Progenitor cell of endocrine pancreas (in vitro differentiated cells): ENCODE results near the gene HTN3. TPM values are rescaled to one million over a fixed set of nuclear protein-coding genes. Genes with fewer than 3 reads are reported as not detected.
"Not testable (repeated sequence)": the region's sequence is repeated elsewhere in the genome, so short reads cannot be mapped to it uniquely, and the experiment has no call there.

ENCODE experiments used
- DNase-seq: peaks from one replicate; pipeline ENCODE4 v3.0.0; 2021; ENCODE audit warnings: low spot score; ENCODE audit not compliant: unreplicated experiment
- H3K27ac Mint-ChIP-seq: 2 replicates; pipeline ENCODE4 v1.8.0; 2021; ENCODE audit warnings: mild to moderate bottlenecking, moderate library complexity, mixed read lengths
- H3K27me3 Mint-ChIP-seq: 2 replicates; pipeline ENCODE4 v1.8.0; 2021; ENCODE audit warnings: mixed read lengths
- H3K36me3 Mint-ChIP-seq: 2 replicates; pipeline ENCODE4 v1.8.0; 2022; ENCODE audit warnings: mixed read lengths; ENCODE audit not compliant: insufficient read depth
- H3K4me1 Mint-ChIP-seq: 2 replicates; pipeline ENCODE4 v1.8.0; 2021; ENCODE audit warnings: low read depth, mixed read lengths
- H3K4me3 Mint-ChIP-seq: 2 replicates; pipeline ENCODE4 v1.8.0; 2021; ENCODE audit warnings: low read depth, mild to moderate bottlenecking, moderate library complexity, mixed read lengths
- H3K9me3 Mint-ChIP-seq: 2 replicates; pipeline ENCODE4 v1.8.0; 2021; ENCODE audit warnings: low read depth, mixed read lengths
- total RNA-seq: library from RNA; stranded (reverse); gene quantifications from 2 replicates; pipeline ENCODE4 v1.2.1, GENCODE V29; 2021
- TF ChIP-seq, protein P1 (sequence below): fragments of 200-600 bp; sonication (generic); IDR thresholded peaks from one replicate; pipeline ENCODE4 v1.5.0; 2021; ENCODE audit warnings: antibody characterized with exemption, mild to moderate bottlenecking; ENCODE audit not compliant: unreplicated experiment

Gene HTN3
- total RNA-seq, 1 donor from 2014 or later = not detected

DNA sequence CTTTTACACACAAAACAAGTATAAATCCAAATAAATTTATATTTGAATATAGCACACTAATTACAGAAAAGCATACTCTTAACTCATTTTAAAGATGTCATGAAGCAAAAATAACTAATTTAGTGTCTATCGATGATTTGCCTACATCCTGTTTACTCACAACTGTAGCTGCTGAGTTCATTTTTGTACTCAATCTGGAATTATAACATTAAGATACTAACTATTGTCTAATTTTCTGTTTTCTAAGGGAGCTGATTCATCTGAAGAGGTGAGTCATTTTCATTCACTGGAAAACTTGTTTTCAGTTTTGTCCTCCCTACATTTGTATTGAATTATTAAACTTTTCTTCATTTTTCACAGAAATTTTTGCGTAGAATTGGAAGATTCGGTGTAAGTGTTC lies 28.8 kb upstream of the HTN3 start:
- TF ChIP-seq, protein P1, sequence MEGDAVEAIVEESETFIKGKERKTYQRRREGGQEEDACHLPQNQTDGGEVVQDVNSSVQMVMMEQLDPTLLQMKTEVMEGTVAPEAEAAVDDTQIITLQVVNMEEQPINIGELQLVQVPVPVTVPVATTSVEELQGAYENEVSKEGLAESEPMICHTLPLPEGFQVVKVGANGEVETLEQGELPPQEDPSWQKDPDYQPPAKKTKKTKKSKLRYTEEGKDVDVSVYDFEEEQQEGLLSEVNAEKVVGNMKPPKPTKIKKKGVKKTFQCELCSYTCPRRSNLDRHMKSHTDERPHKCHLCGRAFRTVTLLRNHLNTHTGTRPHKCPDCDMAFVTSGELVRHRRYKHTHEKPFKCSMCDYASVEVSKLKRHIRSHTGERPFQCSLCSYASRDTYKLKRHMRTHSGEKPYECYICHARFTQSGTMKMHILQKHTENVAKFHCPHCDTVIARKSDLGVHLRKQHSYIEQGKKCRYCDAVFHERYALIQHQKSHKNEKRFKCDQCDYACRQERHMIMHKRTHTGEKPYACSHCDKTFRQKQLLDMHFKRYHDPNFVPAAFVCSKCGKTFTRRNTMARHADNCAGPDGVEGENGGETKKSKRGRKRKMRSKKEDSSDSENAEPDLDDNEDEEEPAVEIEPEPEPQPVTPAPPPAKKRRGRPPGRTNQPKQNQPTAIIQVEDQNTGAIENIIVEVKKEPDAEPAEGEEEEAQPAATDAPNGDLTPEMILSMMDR = no peak
- H3K27me3 Mint-ChIP-seq = no peaks in the 10 kb centered on the region
- no peak overlapping the region for H3K4me3 Mint-ChIP-seq
- no peaks in the 10 kb centered on the region for H3K9me3 Mint-ChIP-seq
- DNase-seq = no peak
- H3K27ac Mint-ChIP-seq = no peak overlapping the region
- H3K36me3 Mint-ChIP-seq = no peaks in the 10 kb centered on the region
- H3K4me1 Mint-ChIP-seq = no peaks in the 10 kb centered on the region

DNA sequence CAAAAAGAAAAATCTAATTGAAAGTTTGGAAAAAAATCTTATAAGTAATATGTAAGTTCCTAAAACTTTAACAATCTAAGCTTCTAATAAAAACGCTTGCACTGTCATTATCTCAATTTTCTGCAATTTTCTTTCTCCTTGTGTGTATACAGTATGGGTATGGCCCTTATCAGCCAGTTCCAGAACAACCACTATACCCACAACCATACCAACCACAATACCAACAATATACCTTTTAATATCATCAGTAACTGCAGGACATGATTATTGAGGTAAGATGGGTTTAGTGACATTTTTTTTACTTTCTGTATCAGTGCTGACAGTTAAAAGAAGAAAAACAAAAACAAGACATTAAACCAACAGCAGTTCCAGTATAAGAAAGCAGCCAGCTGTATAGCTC lies 27.5 kb upstream of the HTN3 start:
- TF ChIP-seq, protein P1 = no peak
- H3K27me3 Mint-ChIP-seq = no peaks in the 10 kb centered on the region
- no peak overlapping the region for H3K27ac Mint-ChIP-seq
- H3K4me3 Mint-ChIP-seq = no peak overlapping the region
- H3K4me1 Mint-ChIP-seq = no peaks in the 10 kb centered on the region
- DNase-seq = no peak
- no peaks in the 10 kb centered on the region for H3K36me3 Mint-ChIP-seq
- H3K9me3 Mint-ChIP-seq = no peaks in the 10 kb centered on the region

DNA sequence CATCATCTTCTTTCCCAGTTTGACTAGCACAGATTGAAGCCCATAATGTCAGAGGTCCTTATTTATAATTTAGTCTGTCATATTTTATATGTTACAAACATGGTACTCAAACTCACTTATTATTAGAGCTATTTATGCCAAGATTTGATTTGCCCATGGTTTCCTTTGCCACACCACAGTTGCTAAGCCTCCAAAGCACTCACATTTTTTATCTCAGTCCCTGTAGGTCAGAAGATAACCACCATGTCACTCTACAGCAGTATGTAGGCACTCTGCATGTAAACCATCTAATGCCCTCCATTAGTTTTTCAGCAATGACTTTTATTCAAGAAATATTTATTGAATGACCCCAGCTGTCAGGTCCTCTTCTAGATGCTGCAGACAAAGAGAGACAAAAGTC lies 25.8 kb upstream of the HTN3 start:
- H3K4me3 Mint-ChIP-seq = no peak overlapping the region
- no peaks in the 10 kb centered on the region for H3K36me3 Mint-ChIP-seq
- TF ChIP-seq, protein P1 = no peak
- no peak overlapping the region for H3K27ac Mint-ChIP-seq
- H3K9me3 Mint-ChIP-seq = no peaks in the 10 kb centered on the region
- no peak for DNase-seq
- no peaks in the 10 kb centered on the region for H3K4me1 Mint-ChIP-seq
- H3K27me3 Mint-ChIP-seq = no peaks in the 10 kb centered on the region

DNA sequence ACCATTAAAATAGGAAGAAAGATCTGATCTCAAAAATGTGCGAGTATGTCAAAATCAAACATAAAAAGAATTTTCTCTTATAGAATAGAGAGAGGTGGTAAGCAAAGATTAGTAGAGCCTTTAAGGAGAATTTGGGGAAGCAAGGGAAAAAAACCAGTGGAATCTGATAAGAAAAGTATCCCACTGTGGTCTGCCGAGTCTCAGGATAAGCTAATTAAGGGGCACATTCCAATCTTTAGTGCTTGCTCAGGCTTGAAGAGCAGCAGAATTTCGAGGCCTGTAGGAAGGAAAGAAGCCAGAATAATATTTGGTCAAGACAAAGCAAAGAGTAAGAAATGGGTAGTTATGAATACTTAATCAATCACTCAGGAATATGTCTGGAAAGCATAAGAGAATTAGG lies 19.5 kb upstream of the HTN3 start:
- Mint-ChIP-seq H3K9me3 (no peaks in the 10 kb centered on the region), H3K27me3 (no peaks in the 10 kb centered on the region), H3K27ac (no peak overlapping the region), H3K4me3 (no peak overlapping the region), H3K36me3 (no peaks in the 10 kb centered on the region), H3K4me1 (no peaks in the 10 kb centered on the region)
- TF ChIP-seq, protein P1 = no peak
- DNase-seq = no peak

DNA sequence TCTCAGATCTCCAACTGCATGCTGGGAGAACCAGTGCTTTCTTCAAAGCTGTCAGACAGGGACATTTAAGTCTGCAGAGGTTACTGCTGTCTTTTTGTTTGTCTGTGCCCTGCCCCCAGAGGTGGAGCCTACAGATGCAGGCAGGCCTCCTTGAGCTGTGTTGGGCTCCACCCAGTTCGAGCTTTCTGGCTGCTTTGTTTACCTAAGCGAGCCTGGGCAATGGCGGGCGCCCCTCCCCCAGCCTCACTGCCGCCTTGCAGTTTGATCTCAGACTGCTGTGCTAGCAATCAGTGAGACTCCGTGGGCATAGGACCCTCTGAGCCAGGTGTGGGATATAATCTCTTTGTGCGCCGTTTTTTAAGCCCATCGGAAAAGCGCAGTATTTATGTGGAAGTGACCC lies 9.3 kb upstream of the HTN3 start:
- not testable (repeated sequence) for H3K4me3 Mint-ChIP-seq, H3K36me3 Mint-ChIP-seq

DNA sequence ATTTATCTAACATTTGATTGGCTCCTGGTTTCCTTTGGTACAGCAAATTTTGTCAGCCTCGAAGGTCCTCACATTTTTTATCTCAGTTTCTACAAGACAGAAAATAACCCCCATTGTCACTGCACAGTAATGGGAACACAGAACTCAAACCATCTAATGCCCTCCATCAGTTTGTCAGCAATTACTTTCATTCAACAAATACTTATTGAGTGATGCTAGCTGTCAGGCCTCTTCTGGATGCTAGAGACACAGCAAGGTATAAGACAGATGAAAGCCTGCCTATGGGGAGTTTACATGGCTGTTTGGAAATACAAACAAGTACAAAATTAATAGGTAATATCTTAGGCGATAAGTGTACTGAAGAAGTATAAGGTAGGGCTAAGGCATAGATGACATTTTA lies 5.0 kb upstream of the HTN3 start:
- TF ChIP-seq, protein P1 = no peak
- Mint-ChIP-seq H3K36me3 (no peaks in the 10 kb centered on the region), H3K9me3 (no peaks in the 10 kb centered on the region), H3K27me3 (no peaks in the 10 kb centered on the region), H3K4me3 (no peak overlapping the region), H3K27ac (no peak overlapping the region), H3K4me1 (no peaks in the 10 kb centered on the region)
- DNase-seq = no peak

More for the DNA sequence above, 9.3 kb upstream of the HTN3 start:
- not testable (repeated sequence) for H3K27me3 Mint-ChIP-seq, DNase-seq, H3K4me1 Mint-ChIP-seq, H3K9me3 Mint-ChIP-seq, H3K27ac Mint-ChIP-seq
